ENCODE measurements around the gene NDE1.

DNA sequence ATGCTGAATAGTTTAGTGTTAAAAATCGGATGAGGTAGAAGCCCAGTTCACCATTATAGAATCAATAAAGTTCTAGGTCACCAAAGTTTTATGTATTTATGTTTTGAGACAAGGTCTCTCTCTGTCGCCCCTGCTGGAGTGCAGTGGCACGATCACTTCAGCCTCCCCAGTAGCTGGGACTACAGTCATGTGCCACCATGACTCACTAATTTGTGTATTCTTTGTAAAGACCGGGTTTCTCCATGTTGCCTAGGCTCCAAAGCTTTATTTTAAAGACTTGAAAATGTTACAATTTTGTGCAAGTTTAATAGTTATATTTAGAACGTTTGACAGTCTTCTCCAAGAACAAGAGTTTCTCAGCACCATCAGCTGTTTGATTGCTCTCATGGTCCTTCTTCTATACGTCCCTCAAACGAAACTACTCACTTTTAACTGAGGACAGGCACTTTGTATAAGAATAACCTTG, 32.1 kb downstream of the NDE1 start:
- TF ChIP-seq, protein P1, sequence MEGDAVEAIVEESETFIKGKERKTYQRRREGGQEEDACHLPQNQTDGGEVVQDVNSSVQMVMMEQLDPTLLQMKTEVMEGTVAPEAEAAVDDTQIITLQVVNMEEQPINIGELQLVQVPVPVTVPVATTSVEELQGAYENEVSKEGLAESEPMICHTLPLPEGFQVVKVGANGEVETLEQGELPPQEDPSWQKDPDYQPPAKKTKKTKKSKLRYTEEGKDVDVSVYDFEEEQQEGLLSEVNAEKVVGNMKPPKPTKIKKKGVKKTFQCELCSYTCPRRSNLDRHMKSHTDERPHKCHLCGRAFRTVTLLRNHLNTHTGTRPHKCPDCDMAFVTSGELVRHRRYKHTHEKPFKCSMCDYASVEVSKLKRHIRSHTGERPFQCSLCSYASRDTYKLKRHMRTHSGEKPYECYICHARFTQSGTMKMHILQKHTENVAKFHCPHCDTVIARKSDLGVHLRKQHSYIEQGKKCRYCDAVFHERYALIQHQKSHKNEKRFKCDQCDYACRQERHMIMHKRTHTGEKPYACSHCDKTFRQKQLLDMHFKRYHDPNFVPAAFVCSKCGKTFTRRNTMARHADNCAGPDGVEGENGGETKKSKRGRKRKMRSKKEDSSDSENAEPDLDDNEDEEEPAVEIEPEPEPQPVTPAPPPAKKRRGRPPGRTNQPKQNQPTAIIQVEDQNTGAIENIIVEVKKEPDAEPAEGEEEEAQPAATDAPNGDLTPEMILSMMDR (IDR thresholded peaks at IDR 0.05): peak in 1 of 3 experiments; percentile 14
- no peak for TF ChIP-seq POLR2A (IDR thresholded peaks at IDR 0.05)
